HepG2 (cell line): ENCODE results near the gene ELF2. TPM values are rescaled to one million over a fixed set of nuclear protein-coding genes. Genes with fewer than 3 reads are reported as not detected.
A peak's percentile ranks its signal among the peaks of the same experiment; 100 is the strongest.

Experiments used
- ATF2 ChIP-seq: sonication (generic); formaldehyde crosslinking; IDR thresholded peaks from 2 replicates; pipeline ENCODE4 v1.4.0; 2020; ENCODE audit warnings: missing genetic modification reagents
- ATF4 ChIP-seq, 2 experiments: fragments of 450-650 bp in 1 of 2; sonication (generic) in 1 of 2; formaldehyde crosslinking; IDR thresholded peaks; 2 replicates each; pipeline versions ENCODE4 v1.5.0 to v1.8.0; 2020 to 2022; ENCODE audit warnings: mild to moderate bottlenecking in 1 of 2, missing genetic modification reagents in 1 of 2
- CBFB ChIP-seq: sonication (generic); formaldehyde crosslinking; IDR thresholded peaks from 2 replicates; pipeline ENCODE4 v1.4.0; 2020; ENCODE audit warnings: missing genetic modification reagents
- ETV6 ChIP-seq: sonication (generic); formaldehyde crosslinking; conservative IDR thresholded peaks from 2 replicates; pipeline ENCODE4 v1.4.0; 2020; ENCODE audit warnings: missing genetic modification reagents
- FOSL2 ChIP-seq: sonication (generic); formaldehyde crosslinking; IDR thresholded peaks from 2 replicates; pipeline ENCODE4 v1.4.0; 2020; ENCODE audit warnings: missing genetic modification reagents
- GABPB1 ChIP-seq: IDR thresholded peaks from 2 replicates; pipeline ENCODE4 v1.6.1; 2016; ENCODE audit warnings: mild to moderate bottlenecking, missing genetic modification reagents, moderate library complexity, missing compliant biosample characterization
- IRF2 ChIP-seq: IDR thresholded peaks from 2 replicates; pipeline ENCODE4 v1.6.1; 2018; ENCODE audit warnings: missing genetic modification reagents, missing compliant biosample characterization
- KLF16 ChIP-seq, 2 experiments: sonication (generic) in 1 of 2; formaldehyde crosslinking in 1 of 2; IDR thresholded peaks; 2 replicates each; pipeline versions ENCODE4 v1.6.1 to v1.8.0; 2016 to 2023; ENCODE audit warnings: missing genetic modification reagents in 2 of 2, missing compliant biosample characterization in 1 of 2
- MAX ChIP-seq: IDR thresholded peaks from 2 replicates; pipeline ENCODE4 v1.6.1; 2012; ENCODE audit warnings: inconsistent platforms
- MED8 ChIP-seq: sonication (generic); formaldehyde crosslinking; IDR thresholded peaks from 2 replicates; pipeline ENCODE4 v1.8.1; 2023; ENCODE audit warnings: mild to moderate bottlenecking, missing genetic modification reagents; ENCODE audit not compliant: insufficient replicate concordance
- RFX3 ChIP-seq: IDR thresholded peaks from 2 replicates; pipeline ENCODE4 v1.6.1; 2016; ENCODE audit warnings: missing biosample characterization, missing genetic modification reagents
- SCMH1 ChIP-seq: sonication (generic); formaldehyde crosslinking; IDR thresholded peaks from 2 replicates; pipeline ENCODE4 v1.9.0; 2021; ENCODE audit warnings: missing genetic modification reagents, mild to moderate bottlenecking, borderline replicate concordance
- SKIL ChIP-seq: sonication (generic); formaldehyde crosslinking; IDR thresholded peaks from 2 replicates; pipeline ENCODE4 v1.8.0; 2022; ENCODE audit warnings: missing genetic modification reagents, mild to moderate bottlenecking, moderate library complexity, borderline replicate concordance
- ZBTB14 ChIP-seq: sonication (generic); formaldehyde crosslinking; IDR thresholded peaks from 2 replicates; pipeline ENCODE4 v1.4.0; 2020; ENCODE audit warnings: missing genetic modification reagents
- ZGPAT ChIP-seq: IDR thresholded peaks from 2 replicates; pipeline ENCODE4 v1.6.1; 2016; ENCODE audit warnings: mild to moderate bottlenecking
- polyA plus RNA-seq, 8 experiments: library from polyadenylated mRNA; depleted of rRNA in 3 of 8; stranded (reverse) in 7 of 8; unstranded in 1 of 8; fragments of >200 nt; fragmentation: Illumina TruSeq in 4 of 8; extraction: Trizol in 4 of 8; gene quantifications; 2 replicates each; pipeline versions ENCODE4 v1.2.1 to v1.2.3, GENCODE V29; 2011 to 2016; ENCODE audit warnings: low read depth in 4 of 8, missing spikeins in 1 of 8, mixed read lengths in 1 of 8; ENCODE audit not compliant: insufficient read depth in 1 of 8
- total RNA-seq, 5 experiments: library from RNA; depleted of rRNA; stranded (reverse); fragments of >200 nt; fragmentation: Illumina TruSeq; extraction: Trizol; gene quantifications; 2 replicates each; pipeline ENCODE4 v1.2.3, GENCODE V29; 2016; ENCODE audit warnings: low read depth in 1 of 5

The ELF2 gene
- total and polyA plus RNA-seq, 2 of the 13 experiments (the other 11 are each of a cell fraction or from before 2014, with no cell fraction given), result 28.6 to 35.4 TPM

- TF ChIP-seq SKIL (no peak), CBFB (CRISPR knock-in tag) (0 out of 2 replicates have a peak, but pooled peaks have one; percentile 21), ATF4 (CRISPR knock-in tag; IDR thresholded peaks at IDR 0.05) (no peak), IRF2 (CRISPR knock-in tag) (no peak), GABPB1 (CRISPR knock-in tag) (0 out of 2 replicates have a peak, but pooled peaks have one; percentile 41), MAX (no peak), RFX3 (no peak), KLF16 (CRISPR knock-in tag; IDR thresholded peaks at IDR 0.05) (peak in 1 of 2 experiments; percentile 54; a peak in 1 of 4 replicates), SCMH1 (CRISPR knock-in tag) (no peak), ATF2 (CRISPR knock-in tag) (0 out of 2 replicates have a peak, but pooled peaks have one; percentile 17), ZBTB14 (CRISPR knock-in tag) (0 out of 2 replicates have a peak, but pooled peaks have one; percentile 25), ETV6 (CRISPR knock-in tag) (no peak), MED8 (peak; percentile 42), FOSL2 (CRISPR knock-in tag) (0 out of 2 replicates have a peak, but pooled peaks have one; percentile 41), ZGPAT (CRISPR knock-in tag) (peak; percentile 5; the same call in 1 of the 2 replicates)
These were observed at the start of gene ELF2 (continued) for GRCh38 chr4:139177049-139177868.
